ENCODE data around the gene SERHL2. TPM values are rescaled to one million over a fixed set of nuclear protein-coding genes. Genes with fewer than 3 reads are reported as not detected.

SERHL2 gene
- total RNA-seq, 2 donors from 2014 or later: 12.6 to 12.8 TPM

- H3K27me3 Mint-ChIP-seq (ENCODE audit: insufficient read depth): no peaks in the 10 kb centered on the region
- 94 to 95% methylated on average over 5 to 8 of the region's 8 CpGs for whole genome bisulfite sequencing, 2 experiments (ENCODE audit: insufficient coverage in 1 of 2, insufficient read length in 1 of 2)
Observed at GRCh38 chr22:42560381-42560780, 6.6 kb downstream of the SERHL2 start.

GRCh38 chr22:42560781-42561180 is 7.0 kb downstream of the SERHL2 start:
- Histone ChIP-seq H3K9me3 (ENCODE audit: control insufficient read depth, low read length) (no peaks in the 10 kb centered on the region), H3K36me3 (ENCODE audit: control insufficient read depth, insufficient read depth, low read length) (peaks cover 50% of the 10 kb centered on the region), H3K27me3 (ENCODE audit: control insufficient read depth, insufficient read depth, low read length, poor library complexity, severe bottlenecking) (no peaks in the 10 kb centered on the region), H3K4me1 (ENCODE audit: control insufficient read depth, insufficient read depth, low read length) (no peaks in the 10 kb centered on the region), H3K27ac (ENCODE audit: low read depth, low read length) (no peak overlapping the region), H3K4me3 (ENCODE audit: low read length) (no peak overlapping the region), H3K9ac (ENCODE audit: extremely low read depth, low read length, poor library complexity, severe bottlenecking) (no peak overlapping the region)
- Mint-ChIP-seq H3K4me1 (peaks cover 5% of the 10 kb centered on the region), H3K27ac (no peak overlapping the region), H3K9me3 (no peaks in the 10 kb centered on the region), H3K27me3 (ENCODE audit: insufficient read depth) (no peaks in the 10 kb centered on the region), H3K36me3 (ENCODE audit: low read depth) (peaks cover 18% of the 10 kb centered on the region), H3K4me3 (no peak overlapping the region)
- WGBS, 2 experiments (ENCODE audit: insufficient coverage in 1 of 2, insufficient read length in 1 of 2): 74 to 76% methylated on average over 5 to 7 of the region's 7 CpGs
- TF ChIP-seq CTCF (conservative IDR thresholded peaks at IDR 0.05): peak; percentile 92
- DNase-seq: peak; percentile 83

More at GRCh38 chr22:42560381-42560780, 6.6 kb downstream of the SERHL2 start:
- Mint-ChIP-seq H3K27ac (peak overlapping the region; percentile 38), H3K36me3 (ENCODE audit: low read depth) (peaks cover 15% of the 10 kb centered on the region), H3K4me3 (no peak overlapping the region), H3K9me3 (no peaks in the 10 kb centered on the region), H3K4me1 (peaks cover 5% of the 10 kb centered on the region)
- DNase-seq: no peak
- no peak for TF ChIP-seq CTCF (conservative IDR thresholded peaks at IDR 0.05)
- H3K27ac ChIP-seq (ENCODE audit: low read depth, low read length): no peak overlapping the region
- no peaks in the 10 kb centered on the region for H3K4me1 ChIP-seq (ENCODE audit: control insufficient read depth, insufficient read depth, low read length)
- no peak overlapping the region for H3K9ac ChIP-seq (ENCODE audit: extremely low read depth, low read length, poor library complexity, severe bottlenecking)
- H3K4me3 ChIP-seq (ENCODE audit: low read length): no peak overlapping the region
- no peaks in the 10 kb centered on the region for H3K27me3 ChIP-seq (ENCODE audit: control insufficient read depth, insufficient read depth, low read length, poor library complexity, severe bottlenecking)
- H3K36me3 ChIP-seq (ENCODE audit: control insufficient read depth, insufficient read depth, low read length): peaks cover 46% of the 10 kb centered on the region
- no peaks in the 10 kb centered on the region for H3K9me3 ChIP-seq (ENCODE audit: control insufficient read depth, low read length)

- Mint-ChIP-seq H3K36me3 (ENCODE audit: low read depth) (peaks cover 20% of the 10 kb centered on the region), H3K4me3 (no peak overlapping the region), H3K27ac (peak overlapping the region; percentile 45), H3K9me3 (no peaks in the 10 kb centered on the region), H3K27me3 (ENCODE audit: insufficient read depth) (no peaks in the 10 kb centered on the region), H3K4me1 (peaks cover 5% of the 10 kb centered on the region)
- no peak for TF ChIP-seq CTCF (conservative IDR thresholded peaks at IDR 0.05)
- Histone ChIP-seq H3K27ac (ENCODE audit: low read depth, low read length) (no peak overlapping the region), H3K9ac (ENCODE audit: extremely low read depth, low read length, poor library complexity, severe bottlenecking) (no peak overlapping the region), H3K9me3 (ENCODE audit: control insufficient read depth, low read length) (no peaks in the 10 kb centered on the region), H3K4me3 (ENCODE audit: low read length) (no peak overlapping the region), H3K36me3 (ENCODE audit: control insufficient read depth, insufficient read depth, low read length) (peaks cover 56% of the 10 kb centered on the region), H3K4me1 (ENCODE audit: control insufficient read depth, insufficient read depth, low read length) (no peaks in the 10 kb centered on the region), H3K27me3 (ENCODE audit: control insufficient read depth, insufficient read depth, low read length, poor library complexity, severe bottlenecking) (no peaks in the 10 kb centered on the region)
- no peak for DNase-seq
- 81 to 86% methylated on average over 1 to 5 of the region's 5 CpGs for WGBS, 2 experiments (ENCODE audit: insufficient coverage in 1 of 2, insufficient read length in 1 of 2)
Observed at GRCh38 chr22:42561856-42562255, 8.1 kb downstream of the SERHL2 start.

All from endodermal cell (in vitro differentiated cells).